ENCODE results near the gene ICAM4. TPM values are rescaled to one million over a fixed set of nuclear protein-coding genes. Genes with fewer than 3 reads are reported as not detected.
A peak's percentile ranks its signal among the peaks of the same experiment; 100 is the strongest.

The ICAM4 gene
- total RNA-seq, 1 donor, result 0.27 TPM

DNA sequence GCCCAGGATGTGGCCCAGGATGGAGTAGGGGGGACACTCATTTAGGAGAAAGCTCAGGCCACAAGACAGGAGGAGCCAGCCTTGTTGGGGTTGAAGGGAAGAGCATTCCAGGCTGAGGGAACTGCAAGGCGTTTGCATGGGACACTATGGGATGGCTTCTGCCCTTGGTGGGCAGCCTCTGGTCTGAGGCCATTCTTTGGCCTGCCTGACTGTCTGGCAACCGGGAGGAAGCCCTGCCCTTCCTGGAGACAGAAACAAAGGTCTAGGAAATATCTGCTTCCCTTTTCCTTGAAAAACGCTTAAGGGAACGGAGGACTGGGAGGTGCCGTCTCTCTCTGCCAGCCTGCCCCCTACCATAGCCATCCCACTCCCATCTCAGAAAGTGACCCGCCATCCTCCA is 18.7 kb upstream of the ICAM4 start:
- no peak for DNase-seq (ENCODE audit: low read depth)
- TF ChIP-seq, protein P1, sequence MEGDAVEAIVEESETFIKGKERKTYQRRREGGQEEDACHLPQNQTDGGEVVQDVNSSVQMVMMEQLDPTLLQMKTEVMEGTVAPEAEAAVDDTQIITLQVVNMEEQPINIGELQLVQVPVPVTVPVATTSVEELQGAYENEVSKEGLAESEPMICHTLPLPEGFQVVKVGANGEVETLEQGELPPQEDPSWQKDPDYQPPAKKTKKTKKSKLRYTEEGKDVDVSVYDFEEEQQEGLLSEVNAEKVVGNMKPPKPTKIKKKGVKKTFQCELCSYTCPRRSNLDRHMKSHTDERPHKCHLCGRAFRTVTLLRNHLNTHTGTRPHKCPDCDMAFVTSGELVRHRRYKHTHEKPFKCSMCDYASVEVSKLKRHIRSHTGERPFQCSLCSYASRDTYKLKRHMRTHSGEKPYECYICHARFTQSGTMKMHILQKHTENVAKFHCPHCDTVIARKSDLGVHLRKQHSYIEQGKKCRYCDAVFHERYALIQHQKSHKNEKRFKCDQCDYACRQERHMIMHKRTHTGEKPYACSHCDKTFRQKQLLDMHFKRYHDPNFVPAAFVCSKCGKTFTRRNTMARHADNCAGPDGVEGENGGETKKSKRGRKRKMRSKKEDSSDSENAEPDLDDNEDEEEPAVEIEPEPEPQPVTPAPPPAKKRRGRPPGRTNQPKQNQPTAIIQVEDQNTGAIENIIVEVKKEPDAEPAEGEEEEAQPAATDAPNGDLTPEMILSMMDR (IDR thresholded peaks at IDR 0.05; ENCODE audit: insufficient read depth, low read length), result no peak
- H3K4me3 ChIP-seq (ENCODE audit: low read depth, low read length), result no peak overlapping the region

DNA sequence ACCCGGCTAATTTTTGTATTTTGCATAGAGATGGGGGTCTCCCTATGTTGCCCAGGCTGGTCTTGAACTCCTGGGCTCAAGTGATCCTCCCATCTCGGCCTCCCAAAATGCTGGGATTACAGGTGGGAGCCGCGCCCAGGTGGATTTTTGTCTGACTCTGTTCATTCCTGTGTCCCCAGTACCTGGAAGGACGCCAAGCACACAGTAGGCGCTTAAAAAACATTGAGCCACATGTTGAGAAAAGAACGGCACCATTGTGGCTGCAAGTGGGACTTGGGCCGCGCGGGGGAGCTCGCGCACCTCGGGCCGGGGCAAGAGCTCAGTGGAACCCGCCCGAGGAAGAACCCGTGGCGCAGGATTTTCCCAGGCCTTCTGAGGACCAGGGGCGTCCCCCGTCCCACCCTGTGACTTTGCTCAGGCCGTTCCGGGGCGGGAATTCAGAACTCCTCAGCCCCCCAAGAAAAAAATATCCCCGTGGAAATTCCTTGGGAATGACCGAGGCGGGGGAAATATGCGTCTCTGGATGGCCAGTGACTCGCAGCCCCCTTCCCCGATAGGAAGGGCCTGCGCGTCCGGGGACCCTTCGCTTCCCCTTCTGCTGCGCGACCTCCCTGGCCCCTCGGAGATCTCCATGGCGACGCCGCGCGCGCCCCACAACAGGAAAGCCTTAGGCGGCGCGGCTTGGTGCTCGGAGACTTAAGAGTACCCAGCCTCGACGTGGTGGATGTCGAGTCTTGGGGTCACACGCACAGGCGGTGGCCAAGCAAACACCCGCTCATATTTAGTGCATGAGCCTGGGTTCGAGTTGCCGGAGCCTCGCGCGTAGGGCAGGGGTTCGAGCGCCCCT is 17.2 kb upstream of the ICAM4 start:
- peak overlapping the region; percentile 13 for H3K4me3 ChIP-seq (ENCODE audit: low read depth, low read length)
- TF ChIP-seq, protein P1 (IDR thresholded peaks at IDR 0.05; ENCODE audit: insufficient read depth, low read length), result peak; percentile 95

DNA sequence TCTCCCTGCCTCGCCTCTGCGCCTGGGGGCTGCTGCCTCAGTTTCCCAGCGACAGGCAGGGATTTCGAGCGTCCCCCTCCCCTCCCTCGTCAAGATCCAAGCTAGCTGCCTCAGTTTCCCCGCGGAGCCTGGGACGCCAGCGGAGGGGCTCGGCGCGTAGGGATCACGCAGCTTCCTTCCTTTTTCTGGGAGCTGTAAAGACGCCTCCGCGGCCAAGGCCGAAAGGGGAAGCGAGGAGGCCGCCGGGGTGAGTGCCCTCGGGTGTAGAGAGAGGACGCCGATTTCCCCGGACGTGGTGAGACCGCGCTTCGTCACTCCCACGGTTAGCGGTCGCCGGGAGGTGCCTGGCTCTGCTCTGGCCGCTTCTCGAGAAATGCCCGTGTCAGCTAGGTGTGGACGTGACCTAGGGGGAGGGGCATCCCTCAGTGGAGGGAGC is 16.6 kb upstream of the ICAM4 start:
- no peak for DNase-seq (ENCODE audit: low read depth)

More for the DNA sequence above, 17.2 kb upstream of the ICAM4 start:
- peak; percentile 73 for DNase-seq (ENCODE audit: low read depth)

DNA sequence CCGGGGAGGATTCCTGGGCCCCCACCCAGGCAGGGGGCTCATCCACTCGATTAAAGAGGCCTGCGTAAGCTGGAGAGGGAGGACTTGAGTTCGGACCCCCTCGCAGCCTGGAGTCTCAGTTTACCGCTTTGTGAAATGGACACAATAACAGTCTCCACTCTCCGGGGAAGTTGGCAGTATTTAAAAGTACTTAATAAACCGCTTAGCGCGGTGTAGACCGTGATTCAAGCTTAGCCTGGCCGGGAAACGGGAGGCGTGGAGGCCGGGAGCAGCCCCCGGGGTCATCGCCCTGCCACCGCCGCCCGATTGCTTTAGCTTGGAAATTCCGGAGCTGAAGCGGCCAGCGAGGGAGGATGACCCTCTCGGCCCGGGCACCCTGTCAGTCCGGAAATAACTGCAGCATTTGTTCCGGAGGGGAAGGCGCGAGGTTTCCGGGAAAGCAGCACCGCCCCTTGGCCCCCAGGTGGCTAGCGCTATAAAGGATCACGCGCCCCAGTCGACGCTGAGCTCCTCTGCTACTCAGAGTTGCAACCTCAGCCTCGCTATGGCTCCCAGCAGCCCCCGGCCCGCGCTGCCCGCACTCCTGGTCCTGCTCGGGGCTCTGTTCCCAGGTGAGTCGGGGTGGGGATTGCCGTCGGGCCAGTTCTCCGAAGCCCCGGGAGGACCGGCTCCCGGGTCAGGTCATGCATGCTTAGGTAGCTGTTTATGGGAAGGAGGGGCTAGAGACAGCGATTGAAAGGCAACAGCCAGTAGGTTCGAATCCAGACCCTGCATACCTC is 15.9 kb upstream of the ICAM4 start, which contains the start of gene ICAM1:
Gene ICAM1 (plus strand): TSS at position 505 of the 779 bp plus-strand sequence. CDS start 40 bp downstream, at position 545.
- TF ChIP-seq, protein P1 (IDR thresholded peaks at IDR 0.05; ENCODE audit: insufficient read depth, low read length), result peak; percentile 4
- H3K4me3 ChIP-seq (ENCODE audit: low read depth, low read length), result peak within 1 kb of the TSS; percentile 69
- DNase-seq (ENCODE audit: low read depth), result peak; percentile 79

More for the DNA sequence above, 16.6 kb upstream of the ICAM4 start:
- TF ChIP-seq, protein P1 (IDR thresholded peaks at IDR 0.05; ENCODE audit: insufficient read depth, low read length), result no peak
- H3K4me3 ChIP-seq (ENCODE audit: low read depth, low read length), result peak overlapping the region; percentile 69

DNA sequence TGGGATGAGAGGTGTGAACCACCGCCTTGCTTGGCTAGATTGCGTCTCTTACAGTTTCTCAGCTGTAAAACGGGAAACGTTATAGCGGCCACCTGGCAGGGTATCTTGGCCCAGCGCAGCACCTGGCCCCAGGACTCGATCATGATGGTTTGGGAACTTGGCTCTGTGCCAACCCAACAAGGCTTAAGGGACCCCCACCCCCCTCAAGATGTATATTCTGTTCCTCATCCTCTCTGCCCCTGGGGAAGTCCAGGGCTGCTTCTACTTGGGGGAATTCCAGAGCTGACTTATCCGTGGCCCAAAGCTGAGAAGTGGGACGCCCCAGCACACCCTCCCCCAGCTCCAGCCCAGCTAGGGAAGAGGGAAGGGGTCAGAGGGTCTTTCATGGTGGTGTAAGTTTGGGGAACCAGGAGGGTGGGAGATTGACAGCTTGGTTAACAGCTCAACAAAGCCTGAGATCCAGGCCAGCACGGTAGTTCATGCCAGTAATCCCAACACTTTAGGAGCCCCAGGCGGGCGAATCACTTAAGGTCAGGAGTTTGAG is 15.1 kb upstream of the ICAM4 start:
- DNase-seq (ENCODE audit: low read depth), result peak; percentile 37
- peak overlapping the region; percentile 69 for H3K4me3 ChIP-seq (ENCODE audit: low read depth, low read length)
- TF ChIP-seq, protein P1 (IDR thresholded peaks at IDR 0.05; ENCODE audit: insufficient read depth, low read length), result no peak

DNA sequence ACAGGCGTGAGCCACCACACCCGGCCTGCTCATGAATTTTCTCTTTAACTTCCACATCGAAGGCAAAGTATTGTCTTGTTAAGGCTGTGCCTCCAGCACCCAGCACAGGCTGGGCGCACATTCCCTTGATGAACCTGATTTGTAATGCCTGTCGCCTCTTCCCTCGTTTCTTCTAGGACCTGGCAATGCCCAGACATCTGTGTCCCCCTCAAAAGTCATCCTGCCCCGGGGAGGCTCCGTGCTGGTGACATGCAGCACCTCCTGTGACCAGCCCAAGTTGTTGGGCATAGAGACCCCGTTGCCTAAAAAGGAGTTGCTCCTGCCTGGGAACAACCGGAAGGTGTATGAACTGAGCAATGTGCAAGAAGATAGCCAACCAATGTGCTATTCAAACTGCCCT is 12.2 kb upstream of the ICAM4 start:
- TF ChIP-seq, protein P1 (IDR thresholded peaks at IDR 0.05; ENCODE audit: insufficient read depth, low read length), result no peak
- DNase-seq (ENCODE audit: low read depth), result no peak
- no peak overlapping the region for H3K4me3 ChIP-seq (ENCODE audit: low read depth, low read length)

All from fibroblast of the aortic adventitia (primary cell).